Activated CD4-positive, alpha-beta T cell treated with anti-CD3 and anti-CD28 coated beads, Interleukin-2, amount 50 U/mL, for 4 hours (primary cell): ENCODE results near the gene WWP2.
A peak's percentile ranks its signal among the peaks of the same experiment; 100 is the strongest.
"Not testable (repeated sequence)": the region's sequence is repeated elsewhere in the genome, so short reads cannot be mapped to it uniquely, and the experiment has no call there.

Experiments used
- DNase-seq, 2 experiments: peaks; one replicate each; pipeline ENCODE4 v3.0.0-alpha.2; 2020

The WWP2 gene

GRCh38 chr16:69929480-69929879, 167.3 kb downstream of the WWP2 start:
- DNase-seq, result no peak

- DNase-seq, result peak; percentile 16 to 23
These were observed 168.1 kb downstream of the WWP2 start for GRCh38 chr16:69930117-69930776.

- DNase-seq, result no peak
These were observed 169.5 kb downstream of the WWP2 start for GRCh38 chr16:69931631-69932030.

- DNase-seq, result no peak
These were observed 170.1 kb downstream of the WWP2 start for GRCh38 chr16:69932228-69932627.

- DNase-seq, result no peak
These were observed 170.7 kb downstream of the WWP2 start for GRCh38 chr16:69932691-69933392.

GRCh38 chr16:69934044-69934443, 171.9 kb downstream of the WWP2 start:
- DNase-seq, result no peak

- DNase-seq, result no peak
These were observed 172.6 kb downstream of the WWP2 start for GRCh38 chr16:69934751-69935150.

- DNase-seq, result no peak
These were observed 173.2 kb downstream of the WWP2 start for GRCh38 chr16:69935278-69935711.

GRCh38 chr16:69935740-69936139, 173.6 kb downstream of the WWP2 start:
- DNase-seq, result no peak

GRCh38 chr16:69936252-69936651, 174.1 kb downstream of the WWP2 start:
- no peak for DNase-seq

- DNase-seq, result no peak
These were observed 174.6 kb downstream of the WWP2 start for GRCh38 chr16:69936751-69937211.

- no peak for DNase-seq
These were observed 175.4 kb downstream of the WWP2 start for GRCh38 chr16:69937465-69937951.

- DNase-seq, result no peak
These were observed 177.1 kb downstream of the WWP2 start for GRCh38 chr16:69938981-69939820.

- DNase-seq, result no peak
These were observed 177.9 kb downstream of the WWP2 start for GRCh38 chr16:69939821-69940585.

- no peak for DNase-seq
These were observed 178.5 kb downstream of the WWP2 start for GRCh38 chr16:69940676-69941075.

GRCh38 chr16:69941251-69942098, 179.3 kb downstream of the WWP2 start:
- DNase-seq, result no peak

- DNase-seq, result no peak
These were observed 180.0 kb downstream of the WWP2 start for GRCh38 chr16:69942099-69942491.

GRCh38 chr16:69942627-69943170, 180.6 kb downstream of the WWP2 start:
- DNase-seq, result no peak

GRCh38 chr16:69943241-69944036, 181.3 kb downstream of the WWP2 start:
- not testable (repeated sequence) for DNase-seq

- not testable (repeated sequence) for DNase-seq
These were observed 188.3 kb downstream of the WWP2 start for GRCh38 chr16:69950411-69950810.
